ENCODE data around the gene MN1.
"Not testable (repeated sequence)": the region's sequence is repeated elsewhere in the genome, so short reads cannot be mapped to it uniquely, and the experiment has no call there.

Gene MN1

DNA sequence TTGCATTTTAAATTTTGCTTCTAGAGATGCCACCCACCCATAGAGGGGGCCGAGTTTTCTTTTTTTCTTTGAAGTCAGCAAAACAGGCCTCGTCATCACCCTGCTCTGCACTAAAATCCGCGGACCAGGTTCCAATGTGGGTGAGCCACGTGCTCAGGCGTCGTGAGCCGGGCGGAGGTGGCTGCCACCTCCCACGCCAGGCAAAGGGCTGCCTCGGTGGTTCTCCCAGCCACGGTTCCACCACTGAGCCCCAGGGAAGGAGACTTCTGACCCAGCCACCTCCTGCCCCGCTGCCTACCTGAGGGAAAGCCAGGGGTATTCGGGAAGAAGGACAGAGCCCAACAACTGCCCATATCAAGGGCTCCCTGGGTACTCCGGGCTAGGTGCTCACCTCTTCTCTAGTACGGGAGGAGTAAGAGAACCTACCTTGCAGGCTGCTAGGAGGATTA lies 45.3 kb downstream of the MN1 start:
- no peak for FAIRE-seq

DNA sequence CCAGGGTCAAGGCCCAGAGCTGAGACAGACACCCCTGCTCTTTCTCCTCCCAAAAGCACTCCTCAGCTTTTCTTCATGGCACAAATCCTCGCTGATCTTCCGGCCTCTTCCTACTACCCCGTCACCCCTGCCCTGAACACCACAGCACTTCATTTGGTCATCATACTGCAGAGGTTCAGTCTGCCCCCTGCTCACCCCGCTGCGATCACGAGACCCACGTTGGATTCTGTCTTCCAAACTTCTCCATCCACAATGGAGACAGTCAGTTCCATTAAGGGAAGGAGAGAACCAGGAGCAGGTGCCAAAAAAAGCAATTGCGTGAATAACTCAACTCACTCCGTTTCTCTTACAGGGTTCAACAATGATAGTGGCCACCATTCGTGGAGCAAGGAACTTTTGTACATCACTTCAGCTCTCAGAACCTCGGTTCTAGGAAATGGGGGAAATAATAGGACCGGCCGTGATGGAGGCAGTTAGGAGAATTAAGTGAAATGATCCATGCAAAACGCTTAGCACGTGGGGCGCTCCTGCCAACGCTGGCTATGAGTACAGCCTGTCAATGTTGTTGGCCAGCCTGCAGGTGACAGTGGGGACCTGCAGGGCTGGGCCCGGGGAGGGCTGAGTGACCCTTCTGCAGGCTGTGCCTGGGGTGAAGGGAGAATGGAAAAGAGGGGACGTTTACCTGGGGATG lies 45.9 kb downstream of the MN1 start:
- FAIRE-seq = no peak

GRCh38 chr22:27754888-27755480 lies 46.6 kb downstream of the MN1 start:
- FAIRE-seq = no peak

DNA sequence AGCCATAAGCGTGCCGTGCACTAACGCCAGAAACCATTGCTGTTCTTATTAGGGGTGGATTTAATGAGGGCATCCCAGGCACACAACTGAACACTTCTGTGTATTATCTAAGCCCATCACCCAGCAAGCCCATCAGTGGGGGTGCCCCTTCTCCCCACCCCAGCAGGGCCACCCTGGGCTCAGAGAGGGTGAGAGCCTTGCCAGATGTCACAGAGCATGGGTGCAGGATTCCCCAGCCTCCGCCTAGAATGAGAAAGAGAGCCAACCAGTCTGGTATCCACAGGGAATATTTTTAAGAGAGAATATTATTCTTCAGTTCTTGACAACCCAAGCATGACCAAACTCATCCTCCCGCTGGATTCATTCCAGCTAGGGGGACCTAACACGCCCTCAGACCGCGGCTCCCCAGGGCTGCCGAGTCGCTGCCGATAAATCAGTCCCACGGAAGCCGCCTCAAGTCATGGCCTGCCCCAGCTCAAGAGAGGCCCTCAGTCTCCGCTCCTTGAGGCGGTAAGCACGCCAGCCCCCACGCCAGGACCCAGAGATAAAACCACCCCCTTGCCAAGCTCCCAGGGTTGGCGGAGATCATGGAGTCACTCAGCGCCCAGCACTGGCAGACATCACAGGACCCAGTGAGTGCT lies 47.2 kb downstream of the MN1 start:
- no peak for FAIRE-seq

- FAIRE-seq = no peak
Measured at GRCh38 chr22:27752771-27753170, 48.8 kb downstream of the MN1 start.

DNA sequence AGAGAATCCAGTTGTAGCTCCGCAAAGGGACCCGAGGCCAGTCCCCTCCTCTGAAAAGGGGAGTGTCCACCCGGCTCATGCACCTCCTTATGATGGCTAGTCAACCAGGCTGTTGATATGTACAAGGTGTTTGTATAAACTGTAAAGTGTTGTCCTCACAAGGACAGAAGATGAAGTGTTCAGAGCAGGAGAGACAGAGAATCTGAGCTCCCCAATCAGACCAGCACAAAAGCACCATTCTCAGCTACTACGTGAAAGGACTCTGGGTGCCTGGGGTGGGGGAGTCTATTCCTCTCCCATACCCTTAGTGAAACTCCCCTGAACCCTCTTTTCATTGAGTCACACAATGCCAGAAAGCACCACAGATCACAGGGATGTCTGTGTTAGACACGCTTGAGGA lies 49.4 kb downstream of the MN1 start:
- FAIRE-seq = no peak

- no peak for FAIRE-seq
Measured at GRCh38 chr22:27751277-27752070, 50.1 kb downstream of the MN1 start.

DNA sequence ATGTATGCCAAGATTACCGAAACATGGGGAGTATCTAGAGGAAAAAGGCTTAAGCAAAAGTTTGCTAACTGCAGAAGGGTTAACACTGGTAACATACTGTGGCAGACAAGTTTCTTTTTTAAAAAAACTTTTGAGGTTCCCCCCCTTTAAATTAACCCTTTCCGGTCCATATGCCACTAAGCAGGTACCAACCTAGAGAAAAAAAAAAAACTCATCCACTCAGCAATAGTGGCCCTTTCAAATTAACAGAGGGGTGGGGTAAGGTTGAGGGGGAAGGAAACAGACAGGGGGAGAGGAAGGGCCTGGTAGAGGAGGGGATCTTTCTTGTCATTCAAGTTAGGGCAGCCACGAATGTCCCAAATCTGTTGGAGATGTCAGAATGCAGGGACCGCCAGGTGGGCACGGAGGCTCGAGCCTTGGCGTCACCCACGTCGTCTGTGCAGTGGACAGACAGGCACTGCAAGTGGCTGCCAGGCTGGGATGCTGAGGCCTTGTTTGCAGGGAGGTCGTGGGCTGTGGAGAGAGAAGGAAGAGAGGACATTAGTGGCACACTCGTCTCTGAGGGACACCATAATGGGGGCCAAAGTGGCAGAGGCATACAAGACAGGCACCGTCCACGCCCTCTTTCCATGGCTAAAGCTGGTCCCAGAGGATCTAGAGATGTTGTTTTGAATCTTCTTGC lies 50.8 kb downstream of the MN1 start:
- no peak for FAIRE-seq

GRCh38 chr22:27749597-27750225 lies 51.8 kb downstream of the MN1 start:
- no peak for FAIRE-seq

DNA sequence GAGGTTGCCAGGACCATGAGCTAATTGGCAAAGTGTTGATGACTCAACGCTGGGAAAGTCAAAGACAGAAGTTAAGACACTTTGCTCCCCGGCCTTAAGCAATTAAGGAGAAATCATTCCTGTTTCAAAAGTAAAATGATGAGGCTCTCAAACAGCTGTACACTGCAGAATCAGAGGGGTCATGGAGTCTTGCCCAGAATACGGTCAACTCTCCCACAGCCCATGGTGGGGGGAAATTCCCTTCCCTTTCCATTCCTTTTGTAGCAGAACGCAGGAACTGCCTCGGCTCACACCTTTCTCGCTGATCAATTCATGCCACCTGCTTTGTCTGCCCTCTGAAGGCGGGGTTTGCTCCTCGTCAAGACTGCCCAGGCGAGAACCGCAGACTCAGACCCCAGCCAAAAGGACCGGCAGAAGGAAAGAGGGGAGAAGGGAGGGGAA lies 52.8 kb downstream of the MN1 start:
- no peak for FAIRE-seq

GRCh38 chr22:27748349-27748748 lies 53.2 kb downstream of the MN1 start:
- no peak for FAIRE-seq

DNA sequence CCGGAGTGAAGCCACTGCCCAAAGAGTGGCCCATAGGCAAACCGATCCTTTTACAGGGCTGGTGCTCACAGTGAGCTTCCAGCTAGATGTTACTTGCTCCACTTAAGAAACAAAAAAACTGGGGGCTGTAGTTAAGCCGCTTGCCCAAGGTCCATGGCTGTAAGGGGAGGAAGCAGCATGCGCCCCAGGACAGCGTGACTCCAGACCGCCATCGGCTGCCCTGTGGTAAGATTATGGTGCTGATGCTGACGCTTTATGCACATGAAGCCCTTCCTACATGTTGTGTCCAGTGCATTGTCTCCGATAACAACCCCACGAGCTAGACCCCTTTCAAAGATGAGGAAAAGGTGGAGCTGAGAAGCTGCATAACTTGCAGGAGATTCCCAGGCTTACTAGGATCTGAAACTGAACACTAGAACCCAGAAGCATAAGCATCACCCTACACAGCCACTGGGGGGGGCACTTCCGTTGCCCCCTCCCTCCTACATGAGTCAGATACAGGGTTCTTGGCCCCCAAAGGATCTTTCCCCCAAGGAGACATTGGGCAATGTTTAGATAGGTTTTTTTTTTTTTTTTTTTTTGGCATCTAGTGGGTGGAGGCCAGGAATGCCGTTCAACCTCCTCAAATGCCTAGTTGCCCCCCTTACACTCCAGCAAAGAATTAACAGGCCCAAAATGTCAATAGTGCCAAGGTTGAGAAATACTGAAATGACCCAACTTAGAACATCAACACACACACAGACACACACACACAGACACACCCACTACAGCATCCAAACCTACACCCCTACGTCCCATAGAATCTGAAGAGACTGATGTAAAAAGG lies 53.9 kb downstream of the MN1 start:
- no peak for FAIRE-seq

- FAIRE-seq = no peak
Measured at GRCh38 chr22:27746918-27747317, 54.6 kb downstream of the MN1 start.

GRCh38 chr22:27745809-27746208 lies 55.7 kb downstream of the MN1 start:
- no peak for FAIRE-seq

DNA sequence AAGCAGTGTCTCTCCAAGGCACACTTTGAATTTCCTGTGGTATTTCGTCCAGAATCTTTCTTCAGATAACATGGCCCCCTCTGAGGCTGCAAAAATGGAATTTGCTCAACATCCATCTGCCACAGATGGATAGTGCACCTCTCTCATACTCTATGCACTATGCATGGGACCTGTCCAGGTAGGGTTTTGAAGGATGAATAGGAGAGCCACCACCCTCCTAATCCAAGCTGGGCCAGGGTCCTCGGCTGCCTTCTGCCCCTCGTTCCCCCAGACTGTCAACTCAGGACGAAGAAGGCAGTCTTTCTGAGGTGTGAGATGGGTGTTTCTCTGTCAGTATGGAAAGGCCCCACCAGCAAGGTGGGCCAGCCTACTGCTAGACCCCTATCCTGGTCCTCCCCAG lies 56.4 kb downstream of the MN1 start:
- no peak for FAIRE-seq

- FAIRE-seq = not testable (repeated sequence)
Measured at GRCh38 chr22:27744078-27744477, 57.5 kb downstream of the MN1 start.

DNA sequence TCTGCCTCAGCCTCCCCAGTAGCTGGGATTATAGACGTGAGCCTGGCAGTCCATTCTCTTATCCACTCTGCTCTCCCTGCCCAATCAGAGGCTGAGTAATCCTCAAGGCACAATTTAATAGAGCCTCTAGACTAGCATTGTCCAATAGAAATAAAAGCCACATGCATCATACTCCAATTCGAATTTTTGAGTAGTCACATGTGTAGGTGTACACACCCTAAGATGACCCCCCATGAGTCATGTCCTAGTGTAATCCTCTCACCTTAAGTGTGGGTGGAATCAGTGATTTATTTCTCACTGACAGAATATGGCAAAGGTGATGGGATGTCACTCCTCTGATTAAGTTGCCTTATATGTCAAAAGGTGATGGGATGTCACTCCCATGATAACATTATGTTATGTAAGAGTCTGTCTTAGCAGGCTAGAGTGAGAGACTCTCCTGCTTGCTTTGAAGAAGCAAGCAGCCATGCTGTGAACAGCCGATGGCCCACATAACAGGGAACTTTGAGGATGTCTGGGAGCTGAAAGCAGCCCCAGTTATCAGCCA lies 61.3 kb downstream of the MN1 start:
- no peak for FAIRE-seq

DNA sequence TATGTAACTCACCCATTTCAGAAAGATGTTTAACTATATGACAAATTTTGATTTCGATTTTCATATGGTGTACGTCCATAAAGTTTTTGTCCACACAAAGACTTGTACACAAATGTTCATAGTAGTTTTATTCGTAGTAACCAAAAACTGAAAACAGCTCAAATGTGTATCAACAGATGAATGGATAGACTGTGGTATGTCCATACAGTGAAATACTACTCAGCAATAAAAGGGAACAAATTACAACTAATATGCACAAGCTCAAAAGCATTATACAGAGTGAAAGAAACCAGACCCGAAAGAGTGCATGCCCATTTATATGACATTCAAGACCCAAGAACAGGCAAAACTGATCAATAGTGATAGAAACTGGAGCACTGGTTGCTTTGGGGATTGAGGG lies 64.0 kb downstream of the MN1 start:
- FAIRE-seq = no peak

DNA sequence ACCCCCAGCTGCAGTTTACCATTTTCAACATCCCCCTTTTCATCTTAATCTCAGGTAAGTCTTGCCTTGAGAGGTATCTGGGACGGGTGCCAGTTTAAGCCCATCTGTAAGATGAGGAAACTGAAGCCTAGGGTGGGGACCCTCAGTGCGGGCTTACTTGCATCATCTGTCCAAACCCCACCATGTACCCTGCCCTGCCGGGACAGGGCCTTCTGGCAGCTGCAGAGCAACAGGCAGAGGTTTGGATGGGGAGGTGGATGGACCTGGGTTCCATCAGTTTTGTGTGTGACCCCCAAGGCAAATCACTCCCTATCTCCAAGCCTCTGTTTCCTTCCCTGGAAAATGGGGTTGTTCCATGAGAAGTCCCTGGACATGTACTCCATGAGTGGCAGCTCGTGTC lies 67.5 kb downstream of the MN1 start:
- FAIRE-seq = no peak

DNA sequence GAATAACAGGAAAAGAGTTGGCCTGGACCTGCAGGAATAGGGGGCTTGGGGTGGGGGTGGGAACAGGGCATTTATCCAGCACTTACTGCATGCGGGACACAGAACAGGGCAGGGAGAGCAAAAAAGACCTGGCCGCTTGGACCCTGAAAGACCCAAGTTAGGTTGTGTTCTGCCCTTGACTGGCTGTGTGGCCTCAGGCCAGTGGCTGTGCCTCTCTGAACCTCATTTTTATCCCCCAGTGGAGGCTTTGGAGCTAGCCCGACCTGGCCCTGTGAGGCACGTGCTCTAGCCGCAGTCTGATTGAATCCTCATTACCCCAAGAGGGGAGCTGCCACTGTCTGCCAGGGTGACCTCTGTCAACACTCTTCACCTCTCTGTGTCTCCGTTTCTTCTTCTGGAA lies 68.7 kb downstream of the MN1 start:
- no peak for FAIRE-seq

- FAIRE-seq = no peak
Measured at GRCh38 chr22:27732391-27732790, 69.2 kb downstream of the MN1 start.
